GM19463 (cell line): ENCODE measurements around the gene KIAA1671.

Experiments used
- ATAC-seq: cut with Tn5 transposase; IDR thresholded peaks from one replicate; pipeline ENCODE4 v1.9.1; 2021; ENCODE audit warnings: mild to moderate bottlenecking, moderate library complexity; ENCODE audit not compliant: unreplicated experiment

The KIAA1671 gene

DNA sequence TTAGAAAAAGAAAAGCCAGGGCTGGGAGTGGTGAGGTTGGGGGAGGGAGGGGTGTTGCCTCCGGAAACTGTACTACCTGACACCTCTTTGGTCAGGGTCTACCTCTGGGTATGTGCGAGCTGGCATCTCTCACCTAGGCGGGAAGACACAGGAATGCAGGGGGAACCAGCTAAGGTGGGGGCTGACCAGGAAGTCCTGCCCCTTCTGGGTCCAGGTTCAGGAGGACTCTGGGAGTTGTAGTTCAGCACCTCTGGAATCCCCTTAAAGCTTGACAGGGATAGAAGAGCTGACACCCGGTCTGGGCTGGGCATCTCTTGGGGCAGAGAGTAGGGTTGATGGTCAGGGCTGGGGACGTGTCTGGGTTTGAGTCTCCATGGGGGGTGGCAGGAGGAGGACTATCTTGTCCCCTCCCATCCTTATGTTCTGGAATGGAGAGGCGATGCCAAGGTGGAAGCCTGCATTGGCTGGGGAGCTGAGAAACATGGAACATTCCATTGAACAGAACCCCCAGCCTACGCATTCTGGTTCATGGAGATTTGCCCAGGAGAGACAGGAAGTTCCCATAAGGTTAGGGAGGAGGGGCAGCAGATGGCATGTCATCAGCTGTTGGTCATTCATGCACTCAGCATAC lies 2.1 kb upstream of the KIAA1671 start:
- no peak for ATAC-seq

DNA sequence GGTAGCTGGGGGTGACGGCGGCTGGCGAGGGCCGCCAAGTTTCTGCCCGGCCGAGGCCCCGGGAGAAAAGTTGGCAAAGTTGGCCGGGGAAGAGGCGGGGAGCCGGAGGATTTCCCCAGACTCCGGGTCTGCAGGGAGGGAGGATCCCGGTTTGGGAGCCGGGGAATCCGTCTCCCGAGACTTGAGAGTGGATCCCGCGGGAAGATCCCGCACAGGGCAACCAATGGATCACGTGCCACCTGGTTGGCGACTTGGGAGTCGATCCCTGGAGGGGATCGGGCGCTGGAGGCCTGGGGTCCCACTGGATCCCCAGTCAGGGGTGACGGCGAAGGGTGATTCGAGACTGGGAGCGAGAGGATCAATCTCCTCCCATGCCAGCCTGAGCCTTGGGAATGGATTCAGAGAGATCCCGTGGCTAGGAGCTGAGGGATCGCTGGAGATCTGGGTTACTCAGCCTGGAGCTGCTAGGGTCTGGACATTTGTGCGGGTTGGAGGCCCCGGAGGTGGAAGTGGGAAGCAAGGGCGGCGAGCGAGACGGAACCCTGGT lies 394 bp downstream of the KIAA1671 start:
- ATAC-seq = no peak

DNA sequence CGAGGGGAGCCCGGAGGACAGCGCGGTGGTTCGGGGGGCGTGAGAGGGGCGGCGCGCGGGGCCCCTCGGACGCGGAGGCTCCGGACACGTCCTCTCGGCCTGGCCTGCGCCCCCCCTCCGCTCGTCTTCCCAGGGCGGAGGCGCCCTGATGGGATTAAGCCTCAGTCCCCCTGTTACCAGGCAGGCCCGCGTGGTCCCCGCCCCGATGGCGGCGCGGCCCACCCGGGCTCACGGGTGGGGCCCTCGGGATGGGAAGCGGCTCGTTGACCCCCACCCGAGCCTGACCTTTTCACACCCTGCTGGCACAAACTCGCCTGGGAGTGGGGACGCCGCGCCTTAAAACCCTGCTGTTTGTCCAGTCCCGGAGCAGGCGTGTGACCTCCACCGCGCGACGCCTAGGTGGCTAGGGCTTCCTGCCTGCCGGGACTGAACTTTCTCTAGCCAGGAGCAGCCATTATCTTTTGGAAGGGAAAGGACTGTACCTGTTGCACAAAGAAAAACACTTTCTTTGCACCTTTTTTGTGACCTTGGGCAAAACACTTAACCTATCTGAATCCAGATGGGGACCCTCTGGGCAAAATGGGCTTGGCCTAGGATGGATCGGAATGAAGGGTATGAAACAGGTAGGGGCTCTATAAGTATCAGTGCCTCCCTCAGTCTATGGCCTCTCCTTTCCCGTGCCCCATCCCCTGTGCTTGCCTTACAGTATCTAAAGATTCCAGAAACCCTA lies 1.0 kb downstream of the KIAA1671 start:
- ATAC-seq = no peak

DNA sequence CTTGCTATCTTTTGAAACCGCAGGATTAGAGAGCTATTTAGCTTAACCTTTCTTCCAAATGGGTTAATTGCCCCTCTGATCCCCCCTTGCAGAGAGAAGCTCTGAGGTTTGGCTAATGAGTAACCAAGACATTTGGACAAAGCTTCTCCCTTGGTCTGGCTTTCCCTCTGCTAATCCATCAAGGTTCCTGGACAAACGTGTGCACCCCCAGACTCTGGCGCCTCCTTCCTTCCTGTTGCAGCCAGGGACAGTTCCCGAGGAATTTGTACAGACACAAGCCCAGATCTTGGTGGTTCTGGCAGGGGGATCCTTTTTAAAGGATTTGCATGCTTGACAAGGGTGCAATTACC lies 1.6 kb downstream of the KIAA1671 start:
- ATAC-seq = no peak

- no peak for ATAC-seq
Observed at GRCh38 chr22:24954856-24955255, 2.3 kb downstream of the KIAA1671 start.

DNA sequence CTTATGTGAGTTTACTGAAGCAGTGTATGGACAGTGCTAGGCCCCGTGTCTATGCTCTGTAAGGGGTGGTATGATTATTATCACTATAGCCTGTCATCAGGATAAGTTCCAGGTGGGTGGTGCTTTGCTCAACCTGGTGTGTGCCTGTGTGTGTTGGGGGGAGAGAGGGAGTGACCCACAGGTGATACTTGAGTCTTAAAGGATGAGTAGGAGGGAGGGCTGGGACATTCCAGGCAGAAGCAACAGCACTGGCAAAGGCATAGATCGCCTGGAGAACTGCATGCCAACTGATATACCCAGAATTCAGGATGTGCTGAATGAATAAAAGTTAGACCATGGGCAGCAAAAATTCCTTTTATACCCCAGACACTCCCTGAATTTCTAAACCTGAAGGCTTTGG lies 4.5 kb downstream of the KIAA1671 start:
- ATAC-seq = no peak

GRCh38 chr22:24961217-24961844 lies 8.8 kb downstream of the KIAA1671 start:
- no peak for ATAC-seq

GRCh38 chr22:24962094-24962493 lies 9.6 kb downstream of the KIAA1671 start:
- no peak for ATAC-seq

DNA sequence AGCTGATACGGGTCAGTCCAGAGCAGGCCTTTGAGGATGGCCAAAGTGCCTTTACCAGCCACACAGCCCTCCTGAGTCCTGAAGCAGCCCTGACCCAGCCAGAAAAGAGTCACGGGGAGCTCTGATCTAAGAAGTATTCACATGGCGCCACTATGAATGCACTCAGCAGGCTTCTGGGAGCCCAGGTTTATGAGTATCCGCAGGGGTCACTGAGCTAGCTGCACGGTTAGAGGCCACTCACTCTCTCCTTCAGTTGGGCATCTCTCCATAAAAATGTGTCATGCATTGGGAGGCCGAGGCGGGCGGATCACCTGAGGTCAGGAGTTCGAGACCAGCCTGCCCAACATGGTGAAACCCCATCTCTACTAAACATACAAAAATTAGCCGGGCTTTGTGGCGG lies 10.3 kb downstream of the KIAA1671 start:
- ATAC-seq = no peak

GRCh38 chr22:24964441-24964840 lies 11.9 kb downstream of the KIAA1671 start:
- no peak for ATAC-seq

DNA sequence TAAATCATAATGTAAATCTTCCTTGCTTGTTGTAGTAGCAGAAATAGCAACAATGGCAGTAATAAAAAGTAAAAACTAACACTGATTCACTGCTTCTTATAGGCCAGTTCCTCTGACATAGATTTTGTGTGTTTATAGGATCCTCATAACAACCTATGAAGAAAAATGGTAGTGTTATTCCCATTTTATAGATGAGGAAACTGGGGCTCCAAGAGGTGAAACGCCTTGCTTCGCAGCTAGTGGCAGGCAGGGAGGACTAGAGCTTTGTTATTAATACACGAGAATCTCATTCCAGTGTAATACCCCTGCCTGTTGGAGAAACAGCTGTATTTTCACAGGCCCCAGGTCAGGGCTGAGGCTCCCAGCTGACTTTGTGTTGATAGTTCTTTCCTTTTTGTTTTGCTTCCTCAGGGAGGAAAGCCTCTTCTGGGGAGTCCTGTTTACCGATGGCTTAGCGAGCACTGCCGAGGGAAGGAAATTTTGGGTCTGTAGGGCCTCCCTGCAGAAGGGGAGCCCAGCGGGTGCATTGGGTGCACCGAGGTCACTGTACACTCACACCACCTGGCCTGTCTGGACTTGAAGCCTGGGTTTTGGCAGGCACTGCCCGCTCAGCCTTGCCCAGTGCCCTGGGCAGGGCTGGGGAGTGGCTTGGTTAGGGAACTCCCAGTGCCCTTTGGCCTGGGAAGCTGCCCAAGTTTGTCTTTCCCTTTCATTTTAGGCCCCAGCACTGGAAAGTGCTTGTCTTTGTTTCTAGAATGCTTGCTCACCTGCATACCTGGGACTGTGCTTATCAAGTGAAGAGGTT lies 13.5 kb downstream of the KIAA1671 start:
- no peak for ATAC-seq

DNA sequence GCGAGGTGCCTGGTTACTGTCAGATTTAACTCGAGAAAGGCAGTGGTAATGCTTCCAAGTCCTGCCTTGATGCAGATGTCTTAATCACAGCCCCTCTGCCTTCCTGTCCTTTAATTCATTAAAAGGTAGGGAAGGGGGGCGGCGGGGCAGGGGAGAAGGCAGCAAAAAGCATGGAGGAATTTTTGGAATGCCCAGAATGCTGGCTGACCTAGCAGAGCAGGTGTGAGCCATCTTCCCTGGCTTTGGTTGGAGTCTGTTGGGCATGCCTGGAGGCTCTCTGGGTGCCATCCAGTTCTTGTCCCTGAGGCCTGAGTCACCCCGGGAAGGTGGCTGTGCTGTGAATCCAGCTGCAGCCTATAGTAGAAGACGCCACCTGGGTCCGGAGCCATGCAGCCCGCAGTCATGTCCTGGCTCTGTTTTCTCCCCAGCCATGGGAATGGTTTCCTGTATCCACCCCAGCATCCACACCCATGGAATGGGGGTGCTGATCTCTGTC lies 15.6 kb downstream of the KIAA1671 start:
- ATAC-seq = no peak

- no peak for ATAC-seq
Observed at GRCh38 chr22:24969560-24970301, 17.2 kb downstream of the KIAA1671 start.

- ATAC-seq = no peak
Observed at GRCh38 chr22:24972369-24972768, 19.9 kb downstream of the KIAA1671 start.

GRCh38 chr22:24973872-24974271 lies 21.4 kb downstream of the KIAA1671 start:
- ATAC-seq = no peak

GRCh38 chr22:24975125-24975640 lies 22.7 kb downstream of the KIAA1671 start:
- no peak for ATAC-seq

GRCh38 chr22:24975813-24976341 lies 23.4 kb downstream of the KIAA1671 start:
- no peak for ATAC-seq

DNA sequence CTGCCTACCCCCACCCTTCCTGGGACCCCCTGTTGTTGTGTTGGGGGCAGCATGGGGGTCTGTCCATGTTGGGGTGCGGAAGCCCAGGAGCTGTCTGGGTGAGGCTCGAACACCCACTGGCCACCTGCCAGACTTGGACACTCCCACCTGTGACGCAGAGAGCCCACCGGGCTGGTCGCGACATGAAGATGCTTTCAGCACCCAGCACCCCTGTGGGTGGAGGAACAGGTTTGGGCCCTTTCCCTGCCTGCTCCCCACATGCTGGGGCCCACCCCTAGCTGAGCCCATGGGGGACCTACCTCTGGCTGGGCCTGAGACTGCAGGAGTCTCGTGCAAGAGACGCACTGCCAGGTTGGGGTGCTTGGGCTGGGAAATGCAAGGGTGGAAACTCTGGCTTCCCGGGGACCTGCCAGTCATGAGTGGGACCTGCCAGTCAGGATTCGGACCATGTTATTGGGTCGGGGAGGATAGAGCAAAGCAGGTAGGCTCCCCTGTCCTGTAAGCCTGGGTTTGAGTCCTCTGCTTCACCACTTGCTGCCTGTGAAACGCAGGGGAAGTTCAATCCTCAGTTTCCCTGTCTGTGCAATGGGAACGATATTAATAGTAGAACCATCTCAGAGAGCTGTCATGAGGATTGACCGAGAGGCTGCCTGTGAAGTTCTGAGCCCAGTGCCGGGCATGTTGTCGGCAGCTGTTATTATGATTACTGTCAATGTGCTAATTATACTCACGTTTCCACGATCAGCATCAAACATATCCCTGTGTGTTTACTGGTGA lies 24.1 kb downstream of the KIAA1671 start:
- ATAC-seq = no peak
